IMR-90 (cell line): ENCODE results near the gene ADAP1. TPM values are rescaled to one million over a fixed set of nuclear protein-coding genes. Genes with fewer than 3 reads are reported as not detected.

Experiments used
- ATAC-seq: fragments of 200-7000 bp; cut with Tn5 transposase; 2 replicates; pipeline ENCODE4 v1.9.1; 2020; ENCODE audit warnings: low read depth, mild to moderate bottlenecking, moderate library complexity
- BruUV-seq: library from RNA; stranded (reverse); fragments of 400-500 nt; replicated peaks from 2 replicates; lab custom pipeline; 2021; lab: Mats Ljungman, UMichigan
- CTCF ChIA-PET: fragments of 300-600 bp; formaldehyde crosslinking; extraction: SDS; loops from one replicate; lab custom pipeline; 2021; ENCODE audit warnings: antibody characterized with exemption; lab: Yijun Ruan, JAX
- POLR2A ChIA-PET: fragments of 300-600 bp; sonication (Branson Sonifier 250); formaldehyde crosslinking; loops from one replicate; lab custom pipeline; 2022; ENCODE audit warnings: antibody characterized with exemption; ENCODE audit not compliant: unreplicated experiment; lab: Charles Lee
- DNase-seq: peaks from one replicate; pipeline ENCODE4 v3.0.0; 2013
- H2AFZ ChIP-seq: replicated peaks from 2 replicates; pipeline ENCODE3; 2013; ENCODE audit warnings: low read length, mild to moderate bottlenecking; ENCODE audit not compliant: poor library complexity
- H2AK5ac ChIP-seq: 2 replicates; pipeline ENCODE4 v1.6.1; 2013; ENCODE audit warnings: low read depth, low read length, inconsistent platforms
- H2AK9ac ChIP-seq: replicated peaks from 2 replicates; pipeline ENCODE3; 2013; ENCODE audit warnings: mild to moderate bottlenecking, low read depth, low read length, moderate library complexity; ENCODE audit not compliant: poor library complexity
- H2BK120ac ChIP-seq: 2 replicates; pipeline ENCODE4 v1.6.1; 2013; ENCODE audit warnings: low read depth, low read length, inconsistent platforms
- H2BK15ac ChIP-seq: 3 replicates; pipeline ENCODE4 v1.6.1; 2013; ENCODE audit warnings: low read depth, low read length, inconsistent platforms
- H2BK20ac ChIP-seq: 2 replicates; pipeline ENCODE4 v1.6.1; 2013; ENCODE audit warnings: low read depth, mild to moderate bottlenecking, inconsistent platforms, low read length, moderate library complexity
- H2BK5ac ChIP-seq: 2 replicates; pipeline ENCODE4 v1.6.1; 2013; ENCODE audit warnings: mild to moderate bottlenecking, low read depth, low read length, inconsistent platforms; ENCODE audit not compliant: poor library complexity, severe bottlenecking
- H3K14ac ChIP-seq: replicated peaks from 2 replicates; pipeline ENCODE4 v1.6.1; 2013; ENCODE audit warnings: low read depth, low read length, inconsistent platforms
- H3K18ac ChIP-seq: 2 replicates; pipeline ENCODE4 v1.6.1; 2013; ENCODE audit warnings: low read depth, low read length, control low read depth
- H3K23ac ChIP-seq: 2 replicates; pipeline ENCODE4 v1.6.1; 2013; ENCODE audit warnings: low read depth, low read length, inconsistent platforms
- H3K27ac ChIP-seq: 2 replicates; pipeline ENCODE4 v1.5.1; 2013; ENCODE audit warnings: mild to moderate bottlenecking, control low read depth, low read length; ENCODE audit not compliant: insufficient read depth
- H3K27me3 ChIP-seq: 2 replicates; pipeline ENCODE4 v1.6.1; 2013; ENCODE audit warnings: low read length; ENCODE audit not compliant: control insufficient read depth, insufficient read depth
- H3K36me3 ChIP-seq: 2 replicates; pipeline ENCODE4 v1.6.1; 2013; ENCODE audit warnings: low read length, mixed read lengths; ENCODE audit not compliant: control insufficient read depth, insufficient read depth
- H3K4ac ChIP-seq: 2 replicates; pipeline ENCODE4 v1.6.1; 2013; ENCODE audit warnings: low read depth, low read length, inconsistent platforms
- H3K4me1 ChIP-seq: 2 replicates; pipeline ENCODE4 v1.6.1; 2013; ENCODE audit warnings: low read length, mixed read lengths; ENCODE audit not compliant: control insufficient read depth, insufficient read depth
- H3K4me2 ChIP-seq: 2 replicates; pipeline ENCODE4 v1.6.1; 2013; ENCODE audit warnings: low read depth, mild to moderate bottlenecking, control low read depth, low read length, moderate library complexity
- H3K4me3 ChIP-seq: 2 replicates; pipeline ENCODE4 v1.5.1; 2013; ENCODE audit warnings: low read depth, mild to moderate bottlenecking, control low read depth, low read length, moderate library complexity; ENCODE audit not compliant: insufficient read depth
- H3K56ac ChIP-seq: 2 replicates; pipeline ENCODE4 v1.6.1; 2013; ENCODE audit warnings: low read length, inconsistent platforms; ENCODE audit not compliant: insufficient read depth; ENCODE audit errors: extremely low read depth
- H3K79me1 ChIP-seq, 2 experiments: 2 replicates each; pipeline ENCODE4 v1.6.1; 2013; ENCODE audit warnings: low read length in 2 of 2, inconsistent platforms in 1 of 2, low read depth in 1 of 2
- H3K9ac ChIP-seq: 2 replicates; pipeline ENCODE4 v1.6.1; 2013; ENCODE audit warnings: low read depth, low read length, control low read depth
- H3K9me1 ChIP-seq: 2 replicates; pipeline ENCODE4 v1.6.1; 2013; ENCODE audit warnings: low read length, inconsistent platforms; ENCODE audit not compliant: insufficient read depth
- H3K9me3 ChIP-seq: 2 replicates; pipeline ENCODE4 v1.6.1; 2013; ENCODE audit warnings: low read length; ENCODE audit not compliant: control insufficient read depth, insufficient read depth
- H4K20me1 ChIP-seq: 2 replicates; pipeline ENCODE4 v1.6.1; 2013; ENCODE audit warnings: low read length, inconsistent platforms; ENCODE audit not compliant: insufficient read depth
- H4K5ac ChIP-seq: 2 replicates; pipeline ENCODE4 v1.6.1; 2013; ENCODE audit warnings: mild to moderate bottlenecking, low read depth, low read length, control low read depth
- H4K8ac ChIP-seq, 2 experiments: 2 replicates each; pipeline ENCODE4 v1.6.1; 2013; ENCODE audit warnings: low read depth in 2 of 2, low read length in 2 of 2, control low read depth in 1 of 2, inconsistent platforms in 1 of 2
- H4K91ac ChIP-seq: 2 replicates; pipeline ENCODE4 v1.6.1; 2013; ENCODE audit warnings: low read depth, low read length, inconsistent platforms; ENCODE audit not compliant: insufficient read depth
- BHLHE40 ChIP-seq: fragments of 150-350 bp; IDR thresholded peaks from 2 replicates; pipeline ENCODE4 v1.6.1; 2016; ENCODE audit warnings: mild to moderate bottlenecking, low read depth, low read length
- CEBPB ChIP-seq: IDR thresholded peaks from 2 replicates; pipeline ENCODE4 v1.6.1; 2012; ENCODE audit warnings: low read depth, low read length, improper control_type of control experiment
- CHD1 ChIP-seq: IDR thresholded peaks from 2 replicates; pipeline ENCODE4 v1.6.1; 2012; ENCODE audit warnings: low read depth, low read length, improper control_type of control experiment
- FOS ChIP-seq: fragments of 150-350 bp; IDR thresholded peaks from 2 replicates; pipeline ENCODE4 v1.6.1; 2016; ENCODE audit warnings: low read depth, low read length
- MAFK ChIP-seq: IDR thresholded peaks from 2 replicates; pipeline ENCODE4 v1.6.1; 2012; ENCODE audit warnings: low read depth, low read length, improper control_type of control experiment
- MAZ ChIP-seq: IDR thresholded peaks from 2 replicates; pipeline ENCODE4 v1.6.1; 2012; ENCODE audit warnings: low read depth, mild to moderate bottlenecking, low read length, improper control_type of control experiment, moderate library complexity, borderline replicate concordance
- MXI1 ChIP-seq: IDR thresholded peaks from 2 replicates; pipeline ENCODE4 v1.6.1; 2012; ENCODE audit warnings: low read depth, mild to moderate bottlenecking, low read length, moderate library complexity, borderline replicate concordance
- NFE2L2 ChIP-seq: fragments of 150-350 bp; IDR thresholded peaks from 2 replicates; pipeline ENCODE4 v1.6.1; 2016; ENCODE audit warnings: low read depth, mild to moderate bottlenecking, low read length
- POLR2A ChIP-seq: IDR thresholded peaks from 2 replicates; pipeline ENCODE4 v1.6.1; 2012; ENCODE audit warnings: mild to moderate bottlenecking, low read depth, low read length
- RAD21 ChIP-seq: IDR thresholded peaks from 2 replicates; pipeline ENCODE4 v1.6.1; 2012; ENCODE audit warnings: low read length, improper control_type of control experiment
- RCOR1 ChIP-seq: IDR thresholded peaks from 2 replicates; pipeline ENCODE4 v1.6.1; 2012; ENCODE audit warnings: mild to moderate bottlenecking, low read length, improper control_type of control experiment; ENCODE audit not compliant: insufficient replicate concordance
- RFX5 ChIP-seq: IDR thresholded peaks from 2 replicates; pipeline ENCODE4 v1.8.0; 2012; ENCODE audit warnings: low read depth, mild to moderate bottlenecking, low read length, moderate library complexity
- SMC3 ChIP-seq: fragments of 150-350 bp; IDR thresholded peaks from 2 replicates; pipeline ENCODE4 v1.6.1; 2016; ENCODE audit warnings: low read depth, mild to moderate bottlenecking, antibody characterized with exemption, low read length, moderate library complexity
- WGBS, 2 experiments: methylation state at CpG; one replicate each; pipeline versions ENCODE4 v1.1.5 to v1.1.7; 2013; ENCODE audit warnings: missing lambda C conversion rate in 2 of 2; ENCODE audit not compliant: insufficient read length in 1 of 2; ENCODE audit errors: extremely low coverage in 2 of 2; 5-methylcytosine and 5-hydroxymethylcytosine counted together
- dilution Hi-C: fragments of 300-500 bp; cut with HindIII; formaldehyde crosslinking; loops from one replicate; pipeline ENCODE4 v1.14.3; 2018; ENCODE audit warnings: low sequenced_read_pairs; ENCODE audit not compliant: unreplicated experiment
- in situ Hi-C: fragments of 300-500 bp; cut with MboI; formaldehyde crosslinking; loops from 3 replicates; pipeline ENCODE4 v1.14.3; 2019; ENCODE audit warnings: low sequenced_read_pairs, inconsistent platforms, mixed read lengths
- intact Hi-C: fragments of 100-400 bp; cut with micrococcal nuclease; formaldehyde crosslinking; loops from 2 replicates; pipeline ENCODE4 v1.10.0; 2022
- polyA plus RNA-seq, 3 experiments: library from polyadenylated mRNA; depleted of rRNA; stranded (reverse); fragments of >200 nt; gene quantifications; 2 replicates each; pipeline ENCODE4 v1.2.3, GENCODE V29; 2012; ENCODE audit warnings: low replicate concordance in 1 of 3
- total RNA-seq: library from RNA; depleted of rRNA; stranded (reverse); fragments of >200 nt; gene quantifications from 2 replicates; pipeline ENCODE4 v1.2.3, GENCODE V29; 2012
- TF ChIP-seq, protein P1 (sequence below): conservative IDR thresholded peaks from 2 replicates; pipeline ENCODE4 v1.5.1; 2012; ENCODE audit warnings: mild to moderate bottlenecking, low read depth, low read length, improper control_type of control experiment
- TF ChIP-seq, protein P2 (sequence below): fragments of 150-350 bp; IDR thresholded peaks from 2 replicates; pipeline ENCODE4 v1.6.1; 2017; ENCODE audit warnings: mild to moderate bottlenecking, antibody characterized with exemption, low read length, low read depth

ADAP1 gene
- total and polyA plus RNA-seq, 2 of the 4 experiments (the other 2 are of a cell fraction), result 1.4 to 2.0 TPM

DNA sequence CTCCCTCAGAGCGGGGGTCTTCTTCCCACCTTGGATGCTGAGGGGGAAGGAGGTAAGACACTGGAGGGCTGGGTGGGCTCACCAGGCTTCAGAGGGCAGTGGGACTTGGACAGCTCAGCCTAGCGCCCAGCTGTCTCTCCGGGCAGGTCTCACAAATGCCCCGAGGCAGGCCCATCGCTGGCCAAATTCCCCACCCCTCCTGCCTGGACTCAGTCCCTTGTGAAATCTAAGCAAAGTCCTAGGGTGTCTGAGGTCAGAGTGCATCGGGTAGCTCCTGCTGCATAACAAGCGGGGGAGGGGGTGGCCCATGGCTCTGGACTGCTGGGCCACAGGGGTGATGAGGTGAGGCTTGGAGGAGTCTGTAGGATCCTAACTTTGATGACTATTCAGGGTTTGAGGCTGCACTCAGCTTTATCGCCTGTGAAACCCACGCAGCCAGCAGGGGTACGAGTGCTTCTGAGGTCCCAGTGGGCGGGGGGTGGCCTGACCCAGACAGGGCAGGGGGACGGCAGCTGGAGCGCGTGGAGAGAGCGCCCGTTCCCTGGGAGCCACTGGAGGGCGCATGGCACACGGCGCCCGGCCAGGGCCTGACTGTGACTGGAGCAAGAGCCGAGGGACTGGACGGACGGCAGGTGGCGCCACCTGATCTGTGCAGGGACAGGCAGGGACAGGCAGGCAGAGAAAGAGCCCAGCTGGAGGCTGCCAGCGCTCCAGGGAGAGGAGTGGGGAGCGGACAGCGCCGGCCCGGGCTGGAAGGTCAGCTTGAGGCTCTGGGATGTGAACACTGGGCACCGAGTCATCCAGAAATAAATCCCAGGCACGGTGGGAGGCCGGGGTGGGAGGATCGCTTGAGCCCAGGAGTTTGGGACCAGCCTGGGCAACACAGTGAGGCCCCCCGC is 38.5 kb upstream of the ADAP1 start:
- Histone ChIP-seq H3K23ac (no peak overlapping the region), H3K4me3 (no peak overlapping the region), H4K8ac (no peak overlapping the region), H3K14ac (no peak overlapping the region), H4K20me1 (peaks cover 9% of the 10 kb centered on the region; the same call in 1 of the 2 replicates), H4K5ac (no peak overlapping the region), H3K18ac (no peak overlapping the region), H3K36me3 (peaks cover 2% of the 10 kb centered on the region; the same call in 1 of the 2 replicates), H2AFZ (peak overlapping the region; percentile 86), H3K79me1 (no peaks in the 10 kb centered on the region), H3K27me3 (no peaks in the 10 kb centered on the region), H3K9me3 (no peaks in the 10 kb centered on the region), H2BK120ac (no peak overlapping the region), H2AK5ac (no peak overlapping the region), H3K9me1 (no peaks in the 10 kb centered on the region), H3K56ac (no peak overlapping the region), H3K4me1 (no peaks in the 10 kb centered on the region), H3K9ac (no peak overlapping the region), H3K4me2 (no peak overlapping the region), H3K4ac (no peak overlapping the region), H2BK15ac (no peak overlapping the region), H2BK20ac (no peak overlapping the region), H4K91ac (no peak overlapping the region), H2AK9ac (peak overlapping the region; percentile 31), H3K27ac (no peak overlapping the region), H2BK5ac (no peak overlapping the region)
- WGBS, 2 experiments, result 16% methylated on average over 24 of the region's 34 CpGs; no CpG with 5 or more reads in 1 of the 2 experiments
- in situ Hi-C loops, result loop anchor here (5.0 to 10.0 kb wide), 2 partner anchors 69 to 182 kb away; no protein-coding TSS in a partner anchor
- BruUV-seq, result no TSS peak
- ChIA-PET POLR2A (no interaction called here), CTCF (interaction anchor here (0.6 to 3.7 kb wide), 21 partner anchors 13 to 188 kb away, joined by 3 to 60 read pairs (median 4); no protein-coding TSS in a partner anchor)
- intact Hi-C loops, result loop anchor here (1.0 to 2.0 kb wide), 3 partner anchors 72 to 183 kb away; no protein-coding TSS in a partner anchor
- DNase-seq, result peak; percentile 95
- peak; percentile 96 for ATAC-seq
- dilution Hi-C loops, result no loop called here
- TF ChIP-seq POLR2A, result 0 out of 2 replicates have a peak, but pooled peaks have one; percentile 45
- TF ChIP-seq MAFK, result no peak
- TF ChIP-seq, protein P1, sequence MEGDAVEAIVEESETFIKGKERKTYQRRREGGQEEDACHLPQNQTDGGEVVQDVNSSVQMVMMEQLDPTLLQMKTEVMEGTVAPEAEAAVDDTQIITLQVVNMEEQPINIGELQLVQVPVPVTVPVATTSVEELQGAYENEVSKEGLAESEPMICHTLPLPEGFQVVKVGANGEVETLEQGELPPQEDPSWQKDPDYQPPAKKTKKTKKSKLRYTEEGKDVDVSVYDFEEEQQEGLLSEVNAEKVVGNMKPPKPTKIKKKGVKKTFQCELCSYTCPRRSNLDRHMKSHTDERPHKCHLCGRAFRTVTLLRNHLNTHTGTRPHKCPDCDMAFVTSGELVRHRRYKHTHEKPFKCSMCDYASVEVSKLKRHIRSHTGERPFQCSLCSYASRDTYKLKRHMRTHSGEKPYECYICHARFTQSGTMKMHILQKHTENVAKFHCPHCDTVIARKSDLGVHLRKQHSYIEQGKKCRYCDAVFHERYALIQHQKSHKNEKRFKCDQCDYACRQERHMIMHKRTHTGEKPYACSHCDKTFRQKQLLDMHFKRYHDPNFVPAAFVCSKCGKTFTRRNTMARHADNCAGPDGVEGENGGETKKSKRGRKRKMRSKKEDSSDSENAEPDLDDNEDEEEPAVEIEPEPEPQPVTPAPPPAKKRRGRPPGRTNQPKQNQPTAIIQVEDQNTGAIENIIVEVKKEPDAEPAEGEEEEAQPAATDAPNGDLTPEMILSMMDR, result peak; percentile 100
- TF ChIP-seq RCOR1, result no peak
- TF ChIP-seq CEBPB, result no peak
- peak; percentile 99 for TF ChIP-seq SMC3
- no peak for TF ChIP-seq NFE2L2
- TF ChIP-seq MXI1, result peak; percentile 59; the same call in 1 of the 2 replicates
- no peak for TF ChIP-seq FOS
- TF ChIP-seq CHD1, result no peak
- TF ChIP-seq, protein P2, sequence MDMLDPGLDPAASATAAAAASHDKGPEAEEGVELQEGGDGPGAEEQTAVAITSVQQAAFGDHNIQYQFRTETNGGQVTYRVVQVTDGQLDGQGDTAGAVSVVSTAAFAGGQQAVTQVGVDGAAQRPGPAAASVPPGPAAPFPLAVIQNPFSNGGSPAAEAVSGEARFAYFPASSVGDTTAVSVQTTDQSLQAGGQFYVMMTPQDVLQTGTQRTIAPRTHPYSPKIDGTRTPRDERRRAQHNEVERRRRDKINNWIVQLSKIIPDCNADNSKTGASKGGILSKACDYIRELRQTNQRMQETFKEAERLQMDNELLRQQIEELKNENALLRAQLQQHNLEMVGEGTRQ, result no peak
- peak; percentile 96 for TF ChIP-seq RAD21
- TF ChIP-seq RFX5, result no peak
- peak; percentile 74 for TF ChIP-seq MAZ
- no peak; the same call in 1 of the 2 replicates for TF ChIP-seq BHLHE40
